GM12891 (cell line): ENCODE data around the gene CPED1.

Experiments used
- PAX5 ChIP-seq: IDR thresholded peaks from 2 replicates; pipeline ENCODE4 v1.6.1; 2011; ENCODE audit warnings: low read length, moderate library complexity, mild to moderate bottlenecking; ENCODE audit not compliant: insufficient read depth, severe bottlenecking
- POLR2A ChIP-seq: IDR thresholded peaks from 2 replicates; pipeline ENCODE4 v1.6.1; 2011; ENCODE audit warnings: low read depth, low read length, control low read depth
- POLR2AphosphoS5 ChIP-seq: IDR thresholded peaks from 2 replicates; pipeline ENCODE4 v1.6.1; 2011; ENCODE audit warnings: low read depth, low read length, control low read depth
- POU2F2 ChIP-seq: IDR thresholded peaks from 2 replicates; pipeline ENCODE4 v1.6.1; 2011; ENCODE audit warnings: low read depth, mild to moderate bottlenecking, control low read depth, low read length, moderate library complexity
- SPI1 ChIP-seq: IDR thresholded peaks from 2 replicates; pipeline ENCODE4 v1.6.1; 2011; ENCODE audit warnings: low read depth, low read length, control low read depth
- TAF1 ChIP-seq: IDR thresholded peaks from 2 replicates; pipeline ENCODE4 v1.6.1; 2011; ENCODE audit warnings: low read depth, low read length, control low read depth

DNA sequence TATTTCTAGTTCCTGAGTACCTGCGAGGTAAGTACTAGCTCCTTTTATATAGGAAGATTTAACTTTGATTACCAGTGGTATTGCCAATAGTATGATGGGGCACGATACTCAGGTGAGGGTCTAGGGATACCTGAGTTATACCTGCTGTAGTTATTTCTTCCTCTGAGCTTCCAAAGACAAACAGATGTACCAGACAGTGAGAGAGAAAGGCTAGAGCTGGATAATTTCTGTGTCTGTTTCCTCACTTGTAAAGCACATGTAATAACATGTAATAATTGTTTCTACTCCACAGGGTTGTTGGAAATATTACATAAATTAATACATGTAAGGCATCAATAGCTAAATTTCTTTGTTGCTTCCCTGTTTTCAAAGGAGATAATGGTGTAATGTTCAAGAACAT is 53.7 kb downstream of the CPED1 start:
- TF ChIP-seq POLR2AphosphoS5: no peak
- TF ChIP-seq POU2F2: no peak
- no peak for TF ChIP-seq TAF1
- no peak for TF ChIP-seq POLR2A
- TF ChIP-seq PAX5: no peak
- no peak for TF ChIP-seq SPI1
